OCI-LY7 (cell line): ENCODE measurements around the gene TM9SF2. TPM values are rescaled to one million over a fixed set of nuclear protein-coding genes. Genes with fewer than 3 reads are reported as not detected.

ENCODE experiments used
- BruUV-seq: library from RNA; stranded (reverse); fragments of 400-500 nt; replicated peaks from 2 replicates; lab custom pipeline; 2021; lab: Mats Ljungman, UMichigan
- CTCF ChIA-PET: fragments of 300-600 bp; sonication (Branson Sonifier 250); formaldehyde crosslinking; loops from one replicate; lab custom pipeline; 2022; ENCODE audit warnings: antibody characterized with exemption; ENCODE audit not compliant: unreplicated experiment; lab: Charles Lee
- POLR2A ChIA-PET: fragments of 300-600 bp; sonication (Branson Sonifier 250); formaldehyde crosslinking; loops from one replicate; lab custom pipeline; 2022; ENCODE audit warnings: antibody characterized with exemption; lab: Charles Lee
- DNase-seq: peaks from one replicate; pipeline ENCODE4 v3.0.0-alpha.2; 2015; ENCODE audit warnings: low spot score
- H2AFZ ChIP-seq: fragments of 200-600 bp; sonication (generic), shearing (Covaris generic); 2 replicates; pipeline ENCODE4 v1.6.1; 2014; ENCODE audit warnings: mild to moderate bottlenecking, antibody characterized with exemption, low read length, moderate library complexity
- H3K27ac ChIP-seq: fragments of 200-600 bp; sonication (generic); 2 replicates; pipeline ENCODE4 v1.5.1; 2014; ENCODE audit warnings: mixed run types, low read depth, mild to moderate bottlenecking, moderate library complexity, low read length, inconsistent platforms; ENCODE audit not compliant: poor library complexity, severe bottlenecking
- H3K36me3 ChIP-seq: fragments of 200-600 bp; sonication (generic); 2 replicates; pipeline ENCODE4 v1.6.1; 2014; ENCODE audit warnings: mild to moderate bottlenecking, antibody characterized with exemption, low read length, moderate library complexity, mixed read lengths; ENCODE audit not compliant: insufficient read depth
- H3K4me1 ChIP-seq: fragments of 200-600 bp; sonication (generic); 2 replicates; pipeline ENCODE4 v1.5.1; 2014; ENCODE audit warnings: mild to moderate bottlenecking, low read length; ENCODE audit not compliant: insufficient read depth, poor library complexity, severe bottlenecking
- H3K4me2 ChIP-seq: fragments of 200-600 bp; sonication (generic); 2 replicates; pipeline ENCODE4 v1.6.1; 2014; ENCODE audit warnings: mild to moderate bottlenecking, low read length
- H3K4me3 ChIP-seq: fragments of 200-600 bp; sonication (generic); 2 replicates; pipeline ENCODE4 v1.5.1; 2014; ENCODE audit warnings: mild to moderate bottlenecking, low read depth, low read length; ENCODE audit not compliant: poor library complexity, severe bottlenecking
- H3K79me2 ChIP-seq: fragments of 200-600 bp; sonication (generic); 2 replicates; pipeline ENCODE4 v1.6.1; 2016; ENCODE audit warnings: low read depth, mild to moderate bottlenecking, low read length, moderate library complexity, mixed read lengths; ENCODE audit not compliant: insufficient read depth
- H3K9me2 ChIP-seq: fragments of 200-600 bp; sonication (generic); 2 replicates; pipeline ENCODE4 v1.6.1; 2016; ENCODE audit warnings: mild to moderate bottlenecking, low read length, mixed read lengths; ENCODE audit not compliant: insufficient read depth
- H3K9me3 ChIP-seq: fragments of 200-600 bp; sonication (generic); 2 replicates; pipeline ENCODE4 v1.6.1; 2014; ENCODE audit warnings: mild to moderate bottlenecking, mixed run types, low read length, mixed read lengths
- H4K20me1 ChIP-seq: fragments of 200-600 bp; sonication (generic); 2 replicates; pipeline ENCODE4 v1.6.1; 2014; ENCODE audit warnings: mild to moderate bottlenecking, antibody characterized with exemption, low read length, moderate library complexity, mixed read lengths; ENCODE audit not compliant: insufficient read depth
- EZH2phosphoT487 ChIP-seq: fragments of 200-600 bp; sonication (generic); IDR thresholded peaks from 2 replicates; pipeline ENCODE4 v1.6.1; 2018; ENCODE audit warnings: low read depth, borderline replicate concordance, mild to moderate bottlenecking, mixed run types, antibody characterized with exemption, low read length, moderate library complexity, mixed read lengths
- intact Hi-C: fragments of 100-400 bp; cut with micrococcal nuclease; formaldehyde crosslinking; loops from one replicate; pipeline ENCODE4 v1.10.0; 2022; ENCODE audit not compliant: unreplicated experiment
- total RNA-seq, 2 experiments: library from RNA; depleted of rRNA in 1 of 2; stranded (reverse); fragments of >200 nt in 1 of 2; shearing (Covaris generic) in 1 of 2; gene quantifications; 2 replicates each; pipeline ENCODE4 v1.2.3, GENCODE V29; 2014 to 2022
- TF ChIP-seq, protein P1 (sequence below): fragments of 200-600 bp; sonication (generic); conservative IDR thresholded peaks from 2 replicates; pipeline ENCODE4 v1.5.1; 2014; ENCODE audit warnings: mild to moderate bottlenecking, antibody characterized with exemption, low read length, moderate library complexity, mixed read lengths

TM9SF2 gene
- total RNA-seq, 2 experiments from 2014 or later = 17.8 to 27.3 TPM

DNA sequence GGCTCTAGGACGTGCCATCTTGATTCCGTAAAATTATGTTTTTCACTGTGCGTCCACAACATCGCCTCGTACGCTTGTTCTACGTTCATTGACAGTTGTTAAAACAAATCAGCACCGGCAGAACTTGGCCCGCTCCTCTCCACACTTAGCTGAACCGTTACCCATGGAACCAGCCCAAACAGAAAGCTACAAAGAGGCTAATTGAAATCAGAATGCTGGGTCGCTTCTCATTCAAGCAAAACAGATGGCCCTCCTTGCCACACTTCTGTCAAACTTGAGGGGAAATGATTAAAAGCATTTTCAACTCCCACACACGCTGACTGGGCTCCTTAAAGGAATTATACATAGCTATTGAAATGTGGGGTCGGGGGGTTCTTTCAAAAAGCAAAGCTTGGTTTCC lies 71.6 kb downstream of the TM9SF2 start:
- POLR2A ChIA-PET = no interaction called here
- intact Hi-C loops = no loop called here
- Histone ChIP-seq H3K36me3 (no peaks in the 10 kb centered on the region), H3K4me3 (no peak overlapping the region), H3K9me3 (no peaks in the 10 kb centered on the region), H2AFZ (no peak overlapping the region), H4K20me1 (no peaks in the 10 kb centered on the region), H3K27ac (no peak overlapping the region), H3K9me2 (no peaks in the 10 kb centered on the region), H3K4me2 (no peak overlapping the region), H3K79me2 (no peaks in the 10 kb centered on the region), H3K4me1 (no peaks in the 10 kb centered on the region)
- CTCF ChIA-PET = no interaction called here
- DNase-seq = no peak
- BruUV-seq = no TSS peak
- TF ChIP-seq, protein P1, sequence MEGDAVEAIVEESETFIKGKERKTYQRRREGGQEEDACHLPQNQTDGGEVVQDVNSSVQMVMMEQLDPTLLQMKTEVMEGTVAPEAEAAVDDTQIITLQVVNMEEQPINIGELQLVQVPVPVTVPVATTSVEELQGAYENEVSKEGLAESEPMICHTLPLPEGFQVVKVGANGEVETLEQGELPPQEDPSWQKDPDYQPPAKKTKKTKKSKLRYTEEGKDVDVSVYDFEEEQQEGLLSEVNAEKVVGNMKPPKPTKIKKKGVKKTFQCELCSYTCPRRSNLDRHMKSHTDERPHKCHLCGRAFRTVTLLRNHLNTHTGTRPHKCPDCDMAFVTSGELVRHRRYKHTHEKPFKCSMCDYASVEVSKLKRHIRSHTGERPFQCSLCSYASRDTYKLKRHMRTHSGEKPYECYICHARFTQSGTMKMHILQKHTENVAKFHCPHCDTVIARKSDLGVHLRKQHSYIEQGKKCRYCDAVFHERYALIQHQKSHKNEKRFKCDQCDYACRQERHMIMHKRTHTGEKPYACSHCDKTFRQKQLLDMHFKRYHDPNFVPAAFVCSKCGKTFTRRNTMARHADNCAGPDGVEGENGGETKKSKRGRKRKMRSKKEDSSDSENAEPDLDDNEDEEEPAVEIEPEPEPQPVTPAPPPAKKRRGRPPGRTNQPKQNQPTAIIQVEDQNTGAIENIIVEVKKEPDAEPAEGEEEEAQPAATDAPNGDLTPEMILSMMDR = no peak
- no peak for TF ChIP-seq EZH2phosphoT487

DNA sequence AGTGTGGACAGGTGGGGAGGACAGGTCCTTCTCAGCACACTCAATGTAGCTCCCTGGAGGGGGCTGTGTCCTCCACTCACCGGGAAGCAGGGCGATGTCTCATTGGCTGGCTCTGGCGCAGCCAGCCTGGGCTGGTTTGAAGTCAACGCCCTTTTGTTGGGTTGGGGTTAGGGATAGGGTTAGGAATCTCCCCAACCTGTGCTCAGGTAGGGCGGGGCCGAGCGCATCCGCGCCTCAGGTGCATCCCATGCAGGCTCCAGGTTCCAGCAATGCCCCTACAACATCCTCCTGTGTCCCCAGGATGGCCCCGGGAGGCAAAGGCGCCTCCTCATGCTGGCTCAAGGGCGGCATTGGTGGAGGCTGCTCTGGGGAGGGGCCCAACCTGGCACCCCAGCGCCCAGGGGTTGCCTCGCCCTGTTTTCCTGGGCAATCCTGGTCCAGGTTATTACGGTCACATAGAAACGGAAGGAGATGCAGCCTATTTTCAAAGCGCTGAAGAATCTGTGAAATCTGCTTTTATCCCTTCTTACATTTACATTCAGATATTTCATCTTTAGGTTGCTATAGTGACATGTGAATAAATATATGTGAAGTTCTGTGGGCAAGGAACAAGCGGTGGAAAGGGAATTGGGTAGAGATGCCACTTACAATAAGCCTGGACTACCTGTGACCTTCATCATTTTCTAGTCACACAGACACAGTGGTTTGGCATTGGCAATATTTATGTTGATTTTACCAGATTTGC lies 74.3 kb downstream of the TM9SF2 start:
- Histone ChIP-seq H3K9me2 (no peaks in the 10 kb centered on the region), H2AFZ (no peak overlapping the region), H3K4me1 (no peaks in the 10 kb centered on the region), H3K9me3 (no peaks in the 10 kb centered on the region), H4K20me1 (no peaks in the 10 kb centered on the region), H3K36me3 (no peaks in the 10 kb centered on the region), H3K4me3 (no peak overlapping the region), H3K79me2 (no peaks in the 10 kb centered on the region), H3K4me2 (no peak overlapping the region), H3K27ac (no peak overlapping the region)
- TF ChIP-seq EZH2phosphoT487 = no peak
- TF ChIP-seq, protein P1 = no peak
- DNase-seq = no peak
- intact Hi-C loops = no loop called here
- no TSS peak for BruUV-seq
- ChIA-PET POLR2A (no interaction called here), CTCF (no interaction called here)
